HepG2 (cell line): Measurements from ENCODE around the gene SNRPD3. TPM values are rescaled to one million over a fixed set of nuclear protein-coding genes. Genes with fewer than 3 reads are reported as not detected.

ENCODE experiments used
- HOXA5 ChIP-seq: sonication (generic); formaldehyde crosslinking; IDR thresholded peaks from 2 replicates; pipeline ENCODE4 v1.4.0; 2020; ENCODE audit warnings: missing genetic modification reagents
- ZFP82 ChIP-seq: sonication (generic); formaldehyde crosslinking; IDR thresholded peaks from 2 replicates; pipeline ENCODE4 v1.5.1; 2020; ENCODE audit warnings: mild to moderate bottlenecking, missing genetic modification reagents, borderline replicate concordance
- ZNF264 ChIP-seq: sonication (generic); formaldehyde crosslinking; IDR thresholded peaks from 2 replicates; pipeline ENCODE4 v1.4.0; 2020; ENCODE audit warnings: missing genetic modification reagents
- polyA plus RNA-seq, 8 experiments: library from polyadenylated mRNA; depleted of rRNA in 3 of 8; stranded (reverse) in 7 of 8; unstranded in 1 of 8; fragments of >200 nt; fragmentation: Illumina TruSeq in 4 of 8; extraction: Trizol in 4 of 8; gene quantifications; 2 replicates each; pipeline versions ENCODE4 v1.2.1 to v1.2.3, GENCODE V29; 2011 to 2016; ENCODE audit warnings: low read depth in 4 of 8, missing spikeins in 1 of 8, mixed read lengths in 1 of 8; ENCODE audit not compliant: insufficient read depth in 1 of 8
- total RNA-seq, 5 experiments: library from RNA; depleted of rRNA; stranded (reverse); fragments of >200 nt; fragmentation: Illumina TruSeq; extraction: Trizol; gene quantifications; 2 replicates each; pipeline ENCODE4 v1.2.3, GENCODE V29; 2016; ENCODE audit warnings: low read depth in 1 of 5
- TF ChIP-seq, protein P1 (sequence below): sonication (generic); formaldehyde crosslinking; IDR thresholded peaks from 2 replicates; pipeline ENCODE4 v1.4.0; 2020; ENCODE audit warnings: missing genetic modification reagents
- TF ChIP-seq, protein P2 (sequence below): sonication (generic); formaldehyde crosslinking; IDR thresholded peaks from 2 replicates; pipeline ENCODE4 v1.5.0; 2020; ENCODE audit warnings: missing genetic modification reagents, mild to moderate bottlenecking, borderline replicate concordance
- TF ChIP-seq, protein P3 (sequence below): sonication (generic); formaldehyde crosslinking; IDR thresholded peaks from 2 replicates; pipeline ENCODE4 v1.4.0; 2020; ENCODE audit warnings: missing genetic modification reagents, borderline replicate concordance
- TF ChIP-seq, protein P4 (sequence below): sonication (generic); formaldehyde crosslinking; IDR thresholded peaks from 2 replicates; pipeline ENCODE4 v1.8.0; 2022; ENCODE audit warnings: missing genetic modification reagents, mild to moderate bottlenecking, inconsistent platforms, borderline replicate concordance
- TF ChIP-seq, protein P5 (sequence below): sonication (generic); formaldehyde crosslinking; IDR thresholded peaks from 2 replicates; pipeline ENCODE4 v1.9.0; 2021; ENCODE audit warnings: missing genetic modification reagents, mild to moderate bottlenecking, borderline replicate concordance
- TF ChIP-seq, protein P6 (sequence below): sonication (generic); formaldehyde crosslinking; IDR thresholded peaks from 2 replicates; pipeline ENCODE4 v1.8.0; 2022; ENCODE audit warnings: missing genetic modification reagents, low read depth, mild to moderate bottlenecking, borderline replicate concordance
- TF ChIP-seq, protein P7 (sequence below): sonication (generic); formaldehyde crosslinking; IDR thresholded peaks from 2 replicates; pipeline ENCODE4 v1.4.0; 2020; ENCODE audit warnings: mild to moderate bottlenecking, missing genetic modification reagents
- TF ChIP-seq, protein P8 (sequence below): IDR thresholded peaks from 2 replicates; pipeline ENCODE4 v1.6.1; 2016; ENCODE audit warnings: missing genetic modification reagents, missing compliant biosample characterization

Gene SNRPD3
- total and polyA plus RNA-seq, 2 of the 13 experiments (the other 11 are each of a cell fraction or from before 2014, with no cell fraction given), result 110 to 209 TPM

DNA sequence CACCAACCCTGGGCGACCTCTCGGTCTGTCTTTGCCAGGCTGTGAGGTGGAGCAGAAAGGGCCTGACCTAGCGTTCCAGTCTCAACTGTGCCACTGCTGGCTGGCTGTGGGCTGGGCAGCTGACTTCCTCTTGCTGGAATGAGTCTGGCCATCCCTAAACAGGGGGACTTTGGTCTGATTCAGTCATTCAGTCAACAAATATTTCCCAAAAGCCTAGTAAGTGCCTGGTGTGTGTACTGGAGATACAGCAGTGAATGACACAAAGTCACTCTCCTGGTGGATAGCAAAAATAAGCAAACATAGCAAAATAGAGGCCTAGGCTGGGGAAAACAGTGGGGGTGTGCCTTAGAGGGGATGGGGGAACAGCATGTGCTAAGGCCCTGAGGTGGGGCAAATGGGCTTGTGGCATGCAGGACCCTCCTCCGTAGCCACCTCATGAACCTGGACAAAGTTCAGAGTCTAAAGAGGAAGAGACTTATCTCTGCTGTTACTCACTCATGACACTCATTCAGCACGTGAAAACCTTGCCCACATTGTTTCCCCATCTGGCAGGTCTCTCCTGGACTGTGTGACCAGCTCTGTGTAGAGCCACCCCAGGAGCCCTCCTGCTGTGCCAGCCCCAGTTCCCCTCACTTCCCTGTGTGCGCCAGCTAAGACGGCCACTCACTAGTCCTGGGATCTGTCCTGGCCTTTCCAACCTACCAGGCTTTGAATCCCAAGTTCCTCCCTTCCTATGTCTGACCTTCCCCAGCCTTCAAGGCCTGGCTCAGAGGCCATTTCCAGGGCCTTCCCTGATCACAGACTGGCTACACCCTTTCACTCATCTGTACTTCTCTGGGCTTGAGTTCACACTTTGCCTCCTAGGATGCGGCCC lies 5.5 kb upstream of the SNRPD3 start (continued):
- TF ChIP-seq, protein P1, sequence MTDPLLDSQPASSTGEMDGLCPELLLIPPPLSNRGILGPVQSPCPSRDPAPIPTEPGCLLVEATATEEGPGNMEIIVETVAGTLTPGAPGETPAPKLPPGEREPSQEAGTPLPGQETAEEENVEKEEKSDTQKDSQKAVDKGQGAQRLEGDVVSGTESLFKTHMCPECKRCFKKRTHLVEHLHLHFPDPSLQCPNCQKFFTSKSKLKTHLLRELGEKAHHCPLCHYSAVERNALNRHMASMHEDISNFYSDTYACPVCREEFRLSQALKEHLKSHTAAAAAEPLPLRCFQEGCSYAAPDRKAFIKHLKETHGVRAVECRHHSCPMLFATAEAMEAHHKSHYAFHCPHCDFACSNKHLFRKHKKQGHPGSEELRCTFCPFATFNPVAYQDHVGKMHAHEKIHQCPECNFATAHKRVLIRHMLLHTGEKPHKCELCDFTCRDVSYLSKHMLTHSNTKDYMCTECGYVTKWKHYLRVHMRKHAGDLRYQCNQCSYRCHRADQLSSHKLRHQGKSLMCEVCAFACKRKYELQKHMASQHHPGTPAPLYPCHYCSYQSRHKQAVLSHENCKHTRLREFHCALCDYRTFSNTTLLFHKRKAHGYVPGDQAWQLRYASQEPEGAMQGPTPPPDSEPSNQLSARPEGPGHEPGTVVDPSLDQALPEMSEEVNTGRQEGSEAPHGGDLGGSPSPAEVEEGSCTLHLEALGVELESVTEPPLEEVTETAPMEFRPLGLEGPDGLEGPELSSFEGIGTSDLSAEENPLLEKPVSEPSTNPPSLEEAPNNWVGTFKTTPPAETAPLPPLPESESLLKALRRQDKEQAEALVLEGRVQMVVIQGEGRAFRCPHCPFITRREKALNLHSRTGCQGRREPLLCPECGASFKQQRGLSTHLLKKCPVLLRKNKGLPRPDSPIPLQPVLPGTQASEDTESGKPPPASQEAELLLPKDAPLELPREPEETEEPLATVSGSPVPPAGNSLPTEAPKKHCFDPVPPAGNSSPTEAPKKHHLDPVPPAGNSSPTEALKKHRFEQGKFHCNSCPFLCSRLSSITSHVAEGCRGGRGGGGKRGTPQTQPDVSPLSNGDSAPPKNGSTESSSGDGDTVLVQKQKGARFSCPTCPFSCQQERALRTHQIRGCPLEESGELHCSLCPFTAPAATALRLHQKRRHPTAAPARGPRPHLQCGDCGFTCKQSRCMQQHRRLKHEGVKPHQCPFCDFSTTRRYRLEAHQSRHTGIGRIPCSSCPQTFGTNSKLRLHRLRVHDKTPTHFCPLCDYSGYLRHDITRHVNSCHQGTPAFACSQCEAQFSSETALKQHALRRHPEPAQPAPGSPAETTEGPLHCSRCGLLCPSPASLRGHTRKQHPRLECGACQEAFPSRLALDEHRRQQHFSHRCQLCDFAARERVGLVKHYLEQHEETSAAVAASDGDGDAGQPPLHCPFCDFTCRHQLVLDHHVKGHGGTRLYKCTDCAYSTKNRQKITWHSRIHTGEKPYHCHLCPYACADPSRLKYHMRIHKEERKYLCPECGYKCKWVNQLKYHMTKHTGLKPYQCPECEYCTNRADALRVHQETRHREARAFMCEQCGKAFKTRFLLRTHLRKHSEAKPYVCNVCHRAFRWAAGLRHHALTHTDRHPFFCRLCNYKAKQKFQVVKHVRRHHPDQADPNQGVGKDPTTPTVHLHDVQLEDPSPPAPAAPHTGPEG, result no peak
- TF ChIP-seq, protein P2, sequence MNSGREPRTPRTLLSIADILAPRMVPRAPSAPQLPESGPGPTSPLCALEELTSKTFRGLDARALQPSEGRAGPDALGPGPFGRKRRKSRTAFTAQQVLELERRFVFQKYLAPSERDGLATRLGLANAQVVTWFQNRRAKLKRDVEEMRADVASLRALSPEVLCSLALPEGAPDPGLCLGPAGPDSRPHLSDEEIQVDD (CRISPR knock-in tag), result no peak
- TF ChIP-seq ZNF264 (CRISPR knock-in tag) (peak; percentile 100), ZFP82 (CRISPR knock-in tag) (no peak), HOXA5 (CRISPR knock-in tag) (no peak; the same call in 1 of the 2 replicates)
- TF ChIP-seq, protein P3, sequence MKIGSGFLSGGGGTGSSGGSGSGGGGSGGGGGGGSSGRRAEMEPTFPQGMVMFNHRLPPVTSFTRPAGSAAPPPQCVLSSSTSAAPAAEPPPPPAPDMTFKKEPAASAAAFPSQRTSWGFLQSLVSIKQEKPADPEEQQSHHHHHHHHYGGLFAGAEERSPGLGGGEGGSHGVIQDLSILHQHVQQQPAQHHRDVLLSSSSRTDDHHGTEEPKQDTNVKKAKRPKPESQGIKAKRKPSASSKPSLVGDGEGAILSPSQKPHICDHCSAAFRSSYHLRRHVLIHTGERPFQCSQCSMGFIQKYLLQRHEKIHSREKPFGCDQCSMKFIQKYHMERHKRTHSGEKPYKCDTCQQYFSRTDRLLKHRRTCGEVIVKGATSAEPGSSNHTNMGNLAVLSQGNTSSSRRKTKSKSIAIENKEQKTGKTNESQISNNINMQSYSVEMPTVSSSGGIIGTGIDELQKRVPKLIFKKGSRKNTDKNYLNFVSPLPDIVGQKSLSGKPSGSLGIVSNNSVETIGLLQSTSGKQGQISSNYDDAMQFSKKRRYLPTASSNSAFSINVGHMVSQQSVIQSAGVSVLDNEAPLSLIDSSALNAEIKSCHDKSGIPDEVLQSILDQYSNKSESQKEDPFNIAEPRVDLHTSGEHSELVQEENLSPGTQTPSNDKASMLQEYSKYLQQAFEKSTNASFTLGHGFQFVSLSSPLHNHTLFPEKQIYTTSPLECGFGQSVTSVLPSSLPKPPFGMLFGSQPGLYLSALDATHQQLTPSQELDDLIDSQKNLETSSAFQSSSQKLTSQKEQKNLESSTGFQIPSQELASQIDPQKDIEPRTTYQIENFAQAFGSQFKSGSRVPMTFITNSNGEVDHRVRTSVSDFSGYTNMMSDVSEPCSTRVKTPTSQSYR (CRISPR knock-in tag), result peak; percentile 83
- TF ChIP-seq, protein P4, sequence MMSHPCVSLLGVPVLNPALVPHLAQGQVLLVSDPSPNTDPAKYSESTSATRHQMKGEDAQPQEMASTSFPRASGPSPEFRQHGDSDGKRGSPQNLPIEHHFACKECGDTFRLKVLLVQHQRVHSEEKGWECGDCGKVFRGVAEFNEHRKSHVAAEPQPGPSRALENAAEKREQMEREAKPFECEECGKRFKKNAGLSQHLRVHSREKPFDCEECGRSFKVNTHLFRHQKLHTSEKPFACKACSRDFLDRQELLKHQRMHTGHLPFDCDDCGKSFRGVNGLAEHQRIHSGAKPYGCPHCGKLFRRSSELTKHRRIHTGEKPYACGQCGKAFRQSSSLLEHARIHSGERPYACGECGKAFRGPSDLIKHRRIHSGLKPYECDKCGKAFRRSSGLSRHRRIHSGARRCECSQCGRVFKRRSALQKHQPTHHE (CRISPR knock-in tag), result peak; percentile 71; the same call in 1 of the 2 replicates
- TF ChIP-seq, protein P5, sequence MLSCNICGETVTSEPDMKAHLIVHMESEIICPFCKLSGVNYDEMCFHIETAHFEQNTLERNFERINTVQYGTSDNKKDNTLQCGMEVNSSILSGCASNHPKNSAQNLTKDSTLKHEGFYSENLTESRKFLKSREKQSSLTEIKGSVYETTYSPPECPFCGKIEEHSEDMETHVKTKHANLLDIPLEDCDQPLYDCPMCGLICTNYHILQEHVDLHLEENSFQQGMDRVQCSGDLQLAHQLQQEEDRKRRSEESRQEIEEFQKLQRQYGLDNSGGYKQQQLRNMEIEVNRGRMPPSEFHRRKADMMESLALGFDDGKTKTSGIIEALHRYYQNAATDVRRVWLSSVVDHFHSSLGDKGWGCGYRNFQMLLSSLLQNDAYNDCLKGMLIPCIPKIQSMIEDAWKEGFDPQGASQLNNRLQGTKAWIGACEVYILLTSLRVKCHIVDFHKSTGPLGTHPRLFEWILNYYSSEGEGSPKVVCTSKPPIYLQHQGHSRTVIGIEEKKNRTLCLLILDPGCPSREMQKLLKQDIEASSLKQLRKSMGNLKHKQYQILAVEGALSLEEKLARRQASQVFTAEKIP (CRISPR knock-in tag), result no peak
- TF ChIP-seq, protein P6, sequence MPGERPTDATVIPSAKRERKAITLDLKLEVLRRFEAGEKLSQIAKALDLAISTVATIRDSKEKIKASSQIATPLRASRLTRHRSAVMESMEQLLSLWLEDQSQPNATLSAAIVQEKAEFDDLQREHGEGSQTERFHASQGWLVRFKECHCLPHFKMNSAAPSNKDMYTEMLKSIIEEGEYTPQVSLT, result no peak
- TF ChIP-seq, protein P7, sequence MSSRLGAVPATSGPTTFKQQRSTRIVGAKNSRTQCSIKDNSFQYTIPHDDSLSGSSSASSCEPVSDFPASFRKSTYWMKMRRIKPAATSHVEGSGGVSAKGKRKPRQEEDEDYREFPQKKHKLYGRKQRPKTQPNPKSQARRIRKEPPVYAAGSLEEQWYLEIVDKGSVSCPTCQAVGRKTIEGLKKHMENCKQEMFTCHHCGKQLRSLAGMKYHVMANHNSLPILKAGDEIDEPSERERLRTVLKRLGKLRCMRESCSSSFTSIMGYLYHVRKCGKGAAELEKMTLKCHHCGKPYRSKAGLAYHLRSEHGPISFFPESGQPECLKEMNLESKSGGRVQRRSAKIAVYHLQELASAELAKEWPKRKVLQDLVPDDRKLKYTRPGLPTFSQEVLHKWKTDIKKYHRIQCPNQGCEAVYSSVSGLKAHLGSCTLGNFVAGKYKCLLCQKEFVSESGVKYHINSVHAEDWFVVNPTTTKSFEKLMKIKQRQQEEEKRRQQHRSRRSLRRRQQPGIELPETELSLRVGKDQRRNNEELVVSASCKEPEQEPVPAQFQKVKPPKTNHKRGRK (CRISPR knock-in tag), result no peak
- TF ChIP-seq, protein P8, sequence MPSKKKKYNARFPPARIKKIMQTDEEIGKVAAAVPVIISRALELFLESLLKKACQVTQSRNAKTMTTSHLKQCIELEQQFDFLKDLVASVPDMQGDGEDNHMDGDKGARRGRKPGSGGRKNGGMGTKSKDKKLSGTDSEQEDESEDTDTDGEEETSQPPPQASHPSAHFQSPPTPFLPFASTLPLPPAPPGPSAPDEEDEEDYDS (CRISPR knock-in tag), result peak; percentile 49; the same call in 1 of the 2 replicates
